Stimulated activated CD8-positive, alpha-beta memory T cell treated with anti-CD3 and anti-CD28 coated beads, Interleukin-15, amount 100 ng/mL, for 4 hours (primary cell): Measurements from ENCODE around the gene TMEM256.

Source experiments
- DNase-seq, 2 donors: peaks; one replicate each; pipeline ENCODE4 v3.0.0-alpha.2; 2020; ENCODE audit warnings: low read depth in 2 of 2

Gene TMEM256

DNA sequence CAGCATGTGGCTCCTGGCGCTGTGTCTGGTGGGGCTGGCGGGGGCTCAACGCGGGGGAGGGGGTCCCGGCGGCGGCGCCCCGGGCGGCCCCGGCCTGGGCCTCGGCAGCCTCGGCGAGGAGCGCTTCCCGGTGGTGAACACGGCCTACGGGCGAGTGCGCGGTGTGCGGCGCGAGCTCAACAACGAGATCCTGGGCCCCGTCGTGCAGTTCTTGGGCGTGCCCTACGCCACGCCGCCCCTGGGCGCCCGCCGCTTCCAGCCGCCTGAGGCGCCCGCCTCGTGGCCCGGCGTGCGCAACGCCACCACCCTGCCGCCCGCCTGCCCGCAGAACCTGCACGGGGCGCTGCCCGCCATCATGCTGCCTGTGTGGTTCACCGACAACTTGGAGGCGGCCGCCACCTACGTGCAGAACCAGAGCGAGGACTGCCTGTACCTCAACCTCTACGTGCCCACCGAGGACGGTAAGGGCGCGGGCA lies 4.4 kb upstream of the TMEM256 start:
- no peak for DNase-seq

DNA sequence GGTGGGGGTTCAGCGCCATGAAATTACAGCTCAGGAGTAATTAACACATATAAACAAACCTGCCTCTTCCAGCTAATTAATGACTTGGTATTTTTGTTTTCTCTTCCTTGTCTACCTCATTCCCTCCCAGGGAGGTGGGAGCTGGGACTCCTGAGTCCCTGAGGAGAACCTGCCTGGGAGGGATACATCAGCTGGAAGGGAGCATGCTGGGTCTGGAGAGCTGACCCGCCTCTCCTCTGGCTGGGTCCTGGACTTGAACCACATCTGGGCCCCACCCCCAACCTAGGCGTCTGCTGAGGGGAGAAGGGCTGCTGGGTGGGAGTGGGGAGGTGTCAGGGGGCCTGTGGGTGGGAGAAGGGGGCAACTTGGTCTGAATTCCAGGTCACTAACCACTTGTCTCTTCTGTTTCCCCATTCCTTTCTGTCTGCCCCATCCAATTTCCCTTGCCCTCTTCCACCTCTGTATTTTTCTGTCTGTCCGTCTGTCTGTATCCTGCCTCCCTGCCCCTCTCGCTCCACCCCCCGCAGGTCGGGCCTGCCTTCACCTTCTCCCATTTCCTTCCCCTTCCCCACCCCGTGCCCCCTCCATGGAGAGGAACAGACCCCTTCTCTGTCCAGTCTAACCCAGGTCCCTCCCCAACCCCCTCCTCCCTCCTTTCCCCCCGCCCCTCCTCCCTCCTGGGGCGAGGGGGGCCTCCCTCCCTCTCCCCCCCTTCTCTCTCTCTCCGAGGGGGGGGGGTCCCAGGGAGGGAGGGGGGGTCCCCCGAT lies 3.8 kb upstream of the TMEM256 start, which contains the start of gene NLGN2:
Gene NLGN2 (plus strand): TSS at position 361 of the 767 bp plus-strand sequence. CDS start 411 bp downstream, outside the sequence.
- no peak for DNase-seq

DNA sequence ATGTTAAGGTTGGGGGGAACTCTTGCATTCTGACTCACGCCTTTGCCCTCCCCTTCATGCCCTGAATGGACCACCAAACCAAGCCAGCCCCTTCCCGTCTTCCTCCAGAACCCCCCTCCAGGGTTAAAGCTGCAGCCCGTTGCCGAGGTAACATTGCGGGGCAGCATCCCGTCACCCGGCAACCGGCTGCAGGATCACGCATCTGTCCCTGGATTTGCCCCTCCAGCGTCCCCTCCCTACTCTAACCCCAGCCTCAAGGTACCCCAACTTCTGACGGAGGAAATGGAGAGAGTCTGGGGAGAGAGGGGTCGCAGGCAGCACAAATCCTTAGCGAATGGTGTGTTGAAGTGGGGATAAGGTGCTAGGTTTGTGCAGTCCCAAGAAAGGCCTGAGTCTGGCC lies 3.2 kb upstream of the TMEM256 start:
- DNase-seq, result no peak

DNA sequence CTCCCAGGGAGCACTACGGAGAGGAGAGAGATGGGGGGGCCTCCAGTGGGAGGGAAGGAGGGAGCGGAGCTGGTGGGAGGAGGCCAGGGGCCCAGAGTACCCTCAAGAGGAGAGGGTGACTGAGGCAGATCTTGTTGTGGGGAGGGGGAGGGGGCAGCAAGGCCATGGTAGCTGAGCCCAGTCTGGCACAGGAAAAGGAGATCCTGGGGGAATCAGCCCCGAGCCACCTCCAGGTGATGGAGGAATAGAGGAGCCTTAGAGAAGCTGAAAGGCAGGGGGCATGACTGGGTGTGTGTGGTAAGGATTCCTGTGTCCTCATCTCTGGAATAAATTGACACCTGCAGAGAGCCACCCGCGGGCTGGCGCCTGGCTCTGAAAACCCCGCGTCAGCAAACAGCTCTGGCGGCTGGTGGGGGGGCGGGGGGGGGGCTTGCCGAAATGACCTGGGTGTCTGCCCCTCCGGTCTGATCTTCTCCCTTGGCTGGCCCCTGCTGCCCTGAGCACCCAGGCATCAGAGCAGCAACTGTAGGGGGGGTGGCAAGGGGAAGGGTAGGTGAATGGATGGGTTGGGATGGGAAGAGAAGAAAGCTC lies 2.4 kb upstream of the TMEM256 start:
- DNase-seq, result no peak

DNA sequence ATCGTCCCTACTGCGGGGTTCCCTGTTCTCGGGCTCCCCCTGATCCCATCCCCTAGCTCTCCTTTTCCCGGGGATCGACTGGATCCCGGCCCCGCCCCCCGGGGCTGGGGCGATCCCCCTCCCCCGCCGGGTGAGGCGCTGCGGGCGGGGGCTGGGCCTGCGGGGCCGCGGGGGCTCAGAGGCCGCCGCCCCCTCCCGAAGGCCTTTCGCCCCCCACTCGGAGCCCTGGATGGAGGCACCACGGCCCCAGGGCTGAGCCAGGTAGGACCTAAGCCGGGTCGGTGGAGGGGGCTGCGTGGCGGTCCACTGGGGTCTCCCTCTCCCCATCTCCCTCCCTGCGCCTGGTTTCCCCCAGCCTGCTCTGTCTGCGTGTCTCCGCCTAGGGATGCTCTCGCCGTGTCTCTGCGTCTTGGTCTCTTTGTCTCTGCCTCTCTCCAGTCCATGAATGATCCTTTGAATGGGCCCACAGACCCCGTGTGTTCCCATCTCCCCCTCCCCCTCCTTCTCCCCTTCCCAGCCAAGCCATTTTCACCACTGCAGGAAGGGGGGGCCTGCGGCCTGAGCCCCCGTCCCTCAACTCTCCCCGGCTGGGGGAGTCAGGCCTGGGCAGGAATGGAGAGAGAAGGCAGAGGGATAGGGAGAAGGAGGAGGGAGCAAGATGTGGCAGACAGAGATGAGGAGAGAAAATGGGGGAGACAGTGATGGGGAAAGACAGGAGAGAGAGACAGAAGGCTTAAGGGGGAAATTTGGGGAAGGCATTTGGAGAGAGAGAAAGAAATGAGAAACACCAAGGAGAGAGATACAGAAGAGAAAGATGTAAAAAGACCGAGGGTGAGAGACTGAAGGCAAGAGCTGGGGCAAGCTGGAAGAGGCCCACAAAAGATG lies 1.7 kb upstream of the TMEM256 start:
- DNase-seq, result no peak

DNA sequence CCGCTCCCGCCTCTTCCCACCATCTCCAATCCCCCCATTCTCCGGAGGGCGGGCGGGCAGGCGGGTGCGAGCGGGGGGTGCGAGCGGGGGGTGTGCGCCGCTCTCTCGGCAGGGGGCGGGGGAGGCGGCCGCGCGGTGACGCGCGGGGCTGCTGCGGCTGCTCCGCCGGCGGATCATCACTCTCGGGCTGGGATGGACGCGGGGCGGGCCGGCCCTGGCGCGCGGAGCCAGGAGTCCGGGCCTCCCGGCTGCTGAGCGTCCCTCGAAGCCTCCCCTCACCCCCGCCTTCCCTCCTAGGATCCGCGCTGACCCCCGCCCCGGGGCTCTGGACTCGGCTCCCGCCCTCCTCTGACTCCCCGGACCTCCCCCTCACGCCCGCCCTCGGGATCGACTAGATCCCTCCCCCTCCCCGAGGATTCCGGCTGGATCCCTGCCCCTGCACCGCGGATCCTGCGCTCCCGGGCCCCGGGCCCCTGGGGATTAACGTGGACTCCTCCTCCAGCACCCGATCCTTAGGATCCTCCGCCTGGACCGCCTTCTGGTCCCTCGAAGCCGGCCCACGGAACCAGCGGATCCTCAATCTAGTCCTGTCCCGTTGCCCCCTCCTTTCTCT lies 946 bp upstream of the TMEM256 start:
- DNase-seq, result peak; percentile 38 to 50

DNA sequence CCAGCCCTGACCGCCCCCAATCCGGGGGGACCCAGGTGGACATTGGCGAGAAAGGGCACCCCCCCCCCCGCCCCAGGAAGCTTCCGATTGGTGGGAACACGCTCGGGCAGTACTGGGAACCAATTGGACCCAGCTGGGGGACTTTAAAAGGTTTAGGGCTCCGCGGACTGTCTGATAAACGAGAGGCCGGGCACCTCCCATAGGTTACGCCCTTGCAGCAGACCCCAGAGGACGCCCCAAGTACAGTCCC lies 245 bp downstream of the TMEM256 start:
- DNase-seq, result no peak

DNA sequence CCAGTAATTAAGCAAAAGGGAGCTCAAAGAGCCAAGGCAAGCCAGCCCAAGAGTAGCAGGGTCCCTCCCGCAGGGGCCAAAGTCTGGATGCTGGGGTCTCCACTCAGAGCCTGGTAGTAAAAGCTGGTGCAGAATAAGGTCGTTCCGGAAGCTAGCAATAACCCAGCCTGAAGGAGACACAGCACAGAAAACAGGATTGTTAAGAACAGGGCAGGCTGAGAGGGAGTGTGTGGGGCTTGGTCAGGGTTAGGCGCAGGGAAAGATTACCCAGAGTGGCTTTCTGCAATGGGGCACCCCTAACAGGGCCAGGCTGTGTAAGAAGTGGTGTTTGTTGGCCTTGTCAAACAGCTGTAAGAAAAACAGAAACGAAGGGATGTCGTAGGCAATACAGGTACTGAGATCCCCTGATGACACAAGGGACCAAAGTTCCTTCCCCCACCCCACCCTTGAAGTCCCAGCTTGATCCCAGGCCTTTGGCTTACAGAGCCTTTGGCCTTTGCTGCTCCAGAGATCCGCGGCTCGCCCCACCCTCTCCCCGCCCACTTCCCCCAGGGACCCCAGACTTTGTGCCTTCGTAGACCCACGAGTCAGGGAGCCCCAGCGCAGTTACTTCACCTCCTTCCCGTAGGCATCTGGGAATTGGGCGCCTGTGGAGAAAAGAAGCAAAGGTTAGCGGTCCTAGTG lies 712 bp downstream of the TMEM256 start:
- no peak for DNase-seq

DNA sequence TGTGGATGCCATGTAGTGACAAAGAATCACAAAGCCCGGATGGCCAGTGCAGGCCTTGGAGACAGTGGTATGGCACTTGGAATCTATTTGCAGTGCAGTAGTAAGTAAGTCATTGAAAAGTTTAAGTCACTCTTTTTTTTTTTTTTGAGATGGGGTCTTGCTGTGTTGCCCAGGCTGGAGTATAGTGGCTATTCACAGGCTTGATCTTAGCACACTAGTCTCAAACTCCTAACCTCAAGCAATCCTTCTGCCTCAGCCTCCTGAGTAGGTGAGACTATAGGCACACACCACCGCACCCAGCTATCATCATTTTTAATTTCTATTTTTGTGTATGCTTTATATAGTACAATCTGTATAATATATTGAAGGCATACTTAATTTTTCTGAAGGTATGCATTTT lies 5.3 kb downstream of the TMEM256 start:
- no peak for DNase-seq

DNA sequence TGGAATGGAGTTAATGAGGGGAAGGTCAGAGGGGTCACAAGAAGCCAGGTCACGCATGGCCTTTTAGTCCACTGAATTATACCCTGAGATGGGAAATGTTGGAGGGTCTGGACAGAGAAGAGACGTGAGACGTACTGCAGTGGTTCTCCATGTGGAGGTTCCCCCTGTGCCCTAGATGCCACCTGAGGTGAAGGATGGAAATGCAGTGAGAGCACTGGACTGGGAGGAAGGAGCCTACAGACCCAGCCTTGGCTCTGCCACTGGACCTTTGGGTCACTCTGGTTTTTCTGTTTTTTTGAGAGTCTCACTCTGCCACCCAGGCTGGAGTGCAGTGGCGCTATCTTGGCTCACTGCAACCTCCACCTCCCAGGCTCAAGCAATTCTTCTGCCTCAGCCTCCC lies 7.8 kb downstream of the TMEM256 start:
- no peak for DNase-seq

DNA sequence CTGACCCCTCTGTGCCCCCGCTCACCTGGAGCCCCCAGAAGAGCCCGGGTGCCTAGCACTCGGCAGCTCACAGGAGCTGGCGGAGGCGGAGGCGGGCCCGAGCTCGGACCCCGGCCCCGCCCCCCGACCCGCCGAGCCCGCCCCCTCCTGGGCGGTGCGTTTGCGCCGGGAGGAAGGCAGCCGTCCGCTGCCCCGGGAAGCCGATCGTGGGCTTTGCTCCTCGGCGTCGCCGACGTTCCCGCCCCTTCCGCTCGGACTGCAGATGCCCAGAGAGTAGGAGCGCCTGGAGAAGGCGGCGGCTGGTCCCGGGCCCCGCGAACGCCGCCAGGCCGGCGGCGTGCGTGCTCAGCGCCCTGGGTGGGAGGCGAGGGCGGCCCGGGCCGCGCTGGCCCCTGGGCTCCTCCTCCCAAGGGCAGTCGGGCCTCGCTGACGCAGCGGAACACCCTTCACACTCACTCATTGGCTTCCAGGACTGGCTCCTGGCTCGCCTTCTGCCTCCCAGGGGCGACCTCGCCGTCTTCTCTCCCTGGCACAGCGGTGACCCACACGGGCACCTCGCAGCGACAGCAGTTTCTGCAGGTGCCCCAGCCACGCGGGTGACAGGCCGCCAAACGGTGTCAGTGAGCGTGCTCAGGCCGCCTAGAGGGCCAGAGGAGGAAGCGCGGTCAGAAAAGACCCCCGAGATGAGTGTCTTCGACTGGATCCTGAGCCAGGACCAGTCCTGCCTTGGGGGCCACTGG lies 9.3 kb downstream of the TMEM256 start, which contains the start of gene PLSCR3:
Gene PLSCR3 (minus strand): TSS at position 74 of the 740 bp plus-strand sequence. CDS start 415 bp downstream, outside the sequence.
- DNase-seq, result peak; percentile 58 to 75

DNA sequence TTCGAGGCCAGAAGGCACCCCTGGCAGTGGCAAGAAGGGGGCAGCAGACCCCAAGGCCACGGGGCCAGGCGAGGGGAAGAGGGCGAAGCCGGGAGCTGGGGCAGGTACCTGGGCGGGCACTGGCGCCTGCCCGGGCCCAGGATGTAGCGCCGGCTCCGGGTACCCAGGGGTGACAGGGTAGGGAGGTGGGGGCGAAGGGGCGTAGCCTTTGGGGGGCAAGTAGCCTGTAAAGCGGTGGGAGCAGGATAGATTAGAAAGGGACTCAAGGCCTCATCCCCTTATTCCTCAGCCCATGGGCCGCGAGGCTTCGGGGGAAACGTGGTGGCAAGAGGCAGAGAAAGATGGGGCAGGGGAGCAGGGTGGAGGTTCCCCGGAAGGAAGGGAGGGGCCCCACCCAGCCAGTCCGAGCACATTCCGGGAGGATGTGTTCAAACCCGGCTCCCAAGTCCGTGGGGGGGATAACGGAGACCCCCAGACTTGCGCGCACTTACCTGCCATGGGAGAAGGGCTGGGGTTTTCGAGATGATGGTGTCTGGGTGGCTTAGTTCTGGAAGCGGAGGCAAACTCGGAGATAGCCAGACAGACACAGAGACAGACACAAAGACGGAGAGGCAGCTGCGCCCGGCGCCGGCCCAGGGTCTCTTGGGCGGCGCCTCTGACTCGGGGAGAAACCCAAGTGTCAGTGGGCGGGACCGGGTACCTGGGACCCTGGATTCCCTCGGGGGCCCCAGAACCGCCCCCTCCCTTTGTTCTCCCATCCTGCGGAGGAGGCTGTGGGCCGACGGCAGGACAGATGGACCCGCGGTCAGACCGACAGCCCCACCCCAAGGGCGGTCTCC lies 10.1 kb downstream of the TMEM256 start:
- peak in 1 of 2 donors; percentile 36 for DNase-seq

DNA sequence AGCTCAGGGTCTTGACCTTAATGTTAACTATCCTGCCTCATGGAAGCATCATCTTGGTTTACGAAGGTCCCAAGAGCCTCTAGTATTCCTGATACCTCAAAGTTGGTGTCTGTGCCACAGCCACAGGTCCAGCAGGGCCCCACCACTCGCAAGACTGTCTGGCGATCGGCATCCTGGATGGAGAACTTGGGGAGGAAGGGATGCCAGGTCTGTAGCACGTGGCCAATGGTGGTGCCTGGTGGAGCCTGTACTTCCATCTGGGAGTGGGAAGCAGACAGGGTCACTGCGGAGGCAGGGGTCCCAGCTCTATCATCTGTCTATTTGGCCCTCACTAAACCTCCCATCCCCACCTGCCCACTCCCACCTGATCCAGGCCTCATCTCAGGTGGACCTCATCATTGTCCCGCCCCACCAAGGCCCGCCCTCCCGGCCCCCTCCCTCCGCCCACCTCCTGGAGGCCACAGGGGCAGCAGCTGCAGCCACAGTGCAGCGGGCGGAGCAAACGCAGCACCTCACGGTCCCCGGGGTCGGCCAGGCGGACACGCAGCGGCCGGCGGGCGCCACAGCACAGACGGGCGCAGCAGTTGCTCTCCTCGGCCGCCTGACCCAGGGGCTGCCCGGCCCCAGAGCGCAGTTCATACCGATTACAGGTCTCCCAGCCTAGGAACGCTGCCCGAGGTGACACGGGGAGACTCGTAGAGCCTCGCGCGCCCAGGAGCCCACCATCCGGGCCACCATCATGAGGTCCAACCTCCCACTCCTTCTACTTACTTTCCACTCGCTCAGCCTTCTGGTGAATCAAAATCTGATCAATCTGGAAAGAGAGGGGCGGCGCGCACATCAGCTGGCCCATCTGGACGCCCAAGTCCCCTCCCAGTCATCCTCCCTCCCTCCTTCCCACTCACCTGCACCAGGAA lies 10.9 kb downstream of the TMEM256 start:
- DNase-seq, result no peak

DNA sequence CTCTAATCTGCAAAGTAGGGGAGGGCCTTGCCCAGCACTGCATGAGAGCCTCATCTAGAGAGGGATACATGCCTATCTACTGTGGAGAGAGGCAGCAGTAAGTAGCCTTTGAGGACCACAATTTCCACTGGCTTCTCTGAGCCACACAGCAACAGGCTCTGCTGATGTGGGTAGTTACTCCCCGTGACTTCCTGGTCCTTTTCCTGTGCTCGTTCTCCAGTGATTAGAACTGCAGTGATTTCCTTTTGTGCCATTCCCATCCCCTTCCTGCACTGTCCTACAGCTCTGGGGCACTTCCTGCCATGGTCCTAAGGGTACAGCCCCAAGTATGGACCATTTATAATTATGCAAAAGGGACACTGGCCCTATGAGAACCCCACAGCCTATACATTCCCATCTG lies 12.6 kb downstream of the TMEM256 start:
- no peak for DNase-seq

DNA sequence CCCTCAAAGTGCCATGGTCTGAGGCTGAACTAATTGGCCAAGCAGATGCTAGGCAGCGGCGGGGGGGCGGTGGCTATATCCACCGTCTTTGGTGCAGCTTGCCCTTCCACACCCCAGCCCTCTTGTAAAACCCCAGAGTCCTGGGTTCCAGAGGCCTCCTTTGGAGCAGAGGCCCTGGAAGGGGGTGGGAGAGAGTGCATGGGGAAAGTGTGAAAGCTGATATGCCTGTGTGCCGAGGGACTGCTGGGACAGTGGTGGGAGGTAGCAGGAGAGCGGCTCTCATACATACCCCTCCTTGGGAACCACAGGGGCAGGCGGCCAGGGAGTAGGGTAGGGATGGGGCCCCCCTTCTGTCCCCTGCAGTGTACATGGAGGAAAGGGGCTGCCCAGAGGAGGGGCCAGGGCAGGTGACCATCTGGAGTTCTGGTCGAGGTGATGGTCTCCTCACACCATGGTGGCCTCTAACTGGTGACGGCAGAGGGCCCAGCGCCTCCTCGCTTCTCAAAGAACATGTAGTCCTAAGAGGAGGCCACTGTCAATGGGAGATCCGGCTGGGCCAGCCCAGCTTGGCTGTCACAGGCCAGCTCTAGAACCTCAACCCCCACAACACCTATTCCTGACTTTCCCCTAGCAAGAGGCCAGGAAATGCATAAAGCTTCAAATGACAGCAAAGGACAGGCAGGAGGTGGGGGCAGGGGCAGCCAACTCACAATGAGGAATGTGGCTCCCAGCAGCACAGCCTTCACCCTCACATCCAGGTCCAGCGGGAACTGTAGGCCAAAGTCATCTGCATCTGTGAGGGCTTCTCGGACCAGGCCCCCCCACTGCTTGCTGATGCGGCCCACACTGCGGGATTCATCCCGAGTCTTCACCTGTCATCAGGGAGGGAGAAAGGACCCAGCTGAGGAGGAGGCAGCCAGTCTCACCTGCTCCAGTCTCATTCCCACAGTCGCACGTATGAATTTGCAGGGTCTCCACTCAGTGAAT lies 13.7 kb downstream of the TMEM256 start:
- DNase-seq, result no peak

DNA sequence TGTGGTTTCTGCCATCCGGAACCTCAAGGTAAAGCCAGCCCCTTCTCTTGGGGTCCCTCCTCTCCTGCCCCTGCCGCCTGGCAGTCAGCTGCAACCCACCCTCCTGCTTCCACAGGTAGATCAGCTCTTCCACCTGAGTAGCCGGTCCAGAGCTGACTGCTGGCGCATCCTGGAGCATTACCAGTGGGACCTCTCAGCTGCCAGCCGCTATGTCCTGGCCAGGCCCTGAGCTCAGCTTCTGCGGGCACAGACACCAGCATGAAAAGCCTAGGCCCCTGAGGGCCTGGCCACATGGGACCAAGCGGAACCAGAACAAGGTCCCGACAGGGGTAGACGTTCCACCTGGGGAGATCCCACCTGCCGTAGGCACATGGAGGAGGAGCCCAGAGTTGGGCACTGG lies 15.0 kb downstream of the TMEM256 start:
- no peak for DNase-seq

DNA sequence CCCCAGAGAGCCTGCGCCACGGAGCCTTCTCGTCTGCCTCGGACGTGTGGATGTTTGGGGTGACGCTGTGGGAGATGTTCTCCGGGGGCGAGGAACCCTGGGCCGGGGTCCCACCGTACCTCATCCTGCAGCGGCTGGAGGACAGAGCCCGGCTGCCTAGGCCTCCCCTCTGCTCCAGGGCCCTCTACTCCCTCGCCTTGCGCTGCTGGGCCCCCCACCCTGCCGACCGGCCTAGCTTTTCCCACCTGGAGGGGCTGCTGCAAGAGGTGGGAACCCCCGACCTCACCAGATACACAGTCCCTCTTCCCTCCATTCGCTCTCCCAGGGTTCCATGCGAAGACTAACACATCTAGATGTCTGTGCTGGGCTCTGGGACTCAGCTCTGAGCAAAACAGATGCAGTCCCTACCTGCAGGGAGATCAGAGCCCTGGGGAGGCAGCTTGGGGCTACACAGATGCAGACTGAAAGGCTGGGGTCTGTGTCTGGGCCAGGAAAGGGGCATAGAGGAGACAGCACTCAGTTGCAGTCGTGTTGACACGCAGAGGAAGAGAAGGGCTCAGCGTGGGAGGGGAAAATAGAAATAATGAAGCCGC lies 19.3 kb downstream of the TMEM256 start:
- no peak for DNase-seq
